ENCODE data around the gene KLF9.

KLF9 gene

DNA sequence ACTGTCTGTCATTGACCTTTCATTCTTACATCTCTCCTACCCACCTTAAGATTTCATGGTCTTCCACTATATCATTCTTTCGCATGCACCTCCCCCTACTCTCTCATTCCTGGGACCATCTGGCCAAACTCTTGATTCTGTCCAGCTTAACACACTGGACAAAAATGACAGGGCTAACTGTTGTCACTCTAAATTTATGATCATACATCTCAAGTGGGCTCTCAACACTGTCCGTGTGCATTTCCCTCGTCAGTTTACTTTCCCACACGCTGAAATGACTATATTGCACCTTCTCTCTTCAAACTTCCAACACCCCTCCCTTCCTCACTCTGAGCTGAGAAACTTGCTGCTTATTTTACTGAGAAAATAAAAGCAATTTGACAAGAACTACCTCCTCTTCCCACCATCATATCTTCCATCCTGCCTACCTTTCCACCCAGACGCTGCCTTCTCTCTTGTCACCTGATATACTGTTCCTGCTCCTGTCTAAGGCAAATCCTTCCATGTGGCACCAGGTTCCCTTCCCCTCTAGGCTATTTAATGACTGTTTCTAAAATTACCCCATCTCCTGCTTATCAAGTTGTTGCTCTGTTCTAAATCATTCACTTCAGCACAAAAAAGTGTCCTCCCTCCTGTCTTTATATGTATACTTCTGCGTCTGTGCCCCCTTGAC, 8.1 kb upstream of the KLF9 start:
- DNase-seq (ENCODE audit: low read depth, low spot score), result no peak

DNA sequence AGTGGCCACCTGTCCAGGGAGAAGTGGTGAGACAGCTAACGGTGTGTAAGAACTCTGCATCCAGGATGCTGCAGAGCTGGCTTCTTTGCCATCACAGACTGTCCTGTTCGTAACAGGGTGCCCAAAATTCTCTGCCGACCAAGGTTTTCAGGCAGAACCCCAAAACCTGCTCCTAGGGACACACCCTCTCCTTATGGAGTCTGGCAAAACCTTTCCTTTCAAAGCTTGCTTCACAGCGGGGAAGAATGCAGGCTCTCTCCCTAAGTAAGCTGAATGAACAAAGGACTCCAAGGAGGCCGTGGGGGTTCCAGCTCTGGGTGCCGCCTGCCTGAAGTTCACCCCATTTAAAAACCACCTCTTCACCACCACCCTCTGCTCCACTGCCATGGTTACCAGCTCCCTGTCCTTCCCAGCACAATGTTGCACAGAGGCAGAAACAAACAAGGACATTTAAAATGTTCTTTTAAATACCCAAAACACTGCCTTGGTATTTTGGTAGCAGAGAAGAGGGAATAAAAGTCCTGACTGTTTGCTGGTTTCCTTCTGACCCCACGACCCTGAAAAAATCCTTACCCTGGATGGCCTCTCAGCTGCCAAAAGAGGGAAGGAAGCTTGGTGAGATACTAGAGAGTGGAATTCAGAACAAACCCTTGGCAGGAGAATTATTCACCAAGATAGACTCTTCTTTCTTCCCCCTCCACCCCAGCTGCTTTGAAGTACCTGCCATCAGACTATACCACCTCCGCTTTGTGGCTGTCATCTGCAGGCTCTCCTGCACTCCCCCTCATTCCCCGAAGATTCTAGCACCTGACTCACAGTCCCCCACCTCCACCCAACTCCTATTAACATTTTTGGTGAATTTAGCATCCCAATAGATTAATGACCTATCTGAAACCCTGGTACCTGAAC, 7.1 kb upstream of the KLF9 start:
- no peak for DNase-seq (ENCODE audit: low read depth, low spot score)

DNA sequence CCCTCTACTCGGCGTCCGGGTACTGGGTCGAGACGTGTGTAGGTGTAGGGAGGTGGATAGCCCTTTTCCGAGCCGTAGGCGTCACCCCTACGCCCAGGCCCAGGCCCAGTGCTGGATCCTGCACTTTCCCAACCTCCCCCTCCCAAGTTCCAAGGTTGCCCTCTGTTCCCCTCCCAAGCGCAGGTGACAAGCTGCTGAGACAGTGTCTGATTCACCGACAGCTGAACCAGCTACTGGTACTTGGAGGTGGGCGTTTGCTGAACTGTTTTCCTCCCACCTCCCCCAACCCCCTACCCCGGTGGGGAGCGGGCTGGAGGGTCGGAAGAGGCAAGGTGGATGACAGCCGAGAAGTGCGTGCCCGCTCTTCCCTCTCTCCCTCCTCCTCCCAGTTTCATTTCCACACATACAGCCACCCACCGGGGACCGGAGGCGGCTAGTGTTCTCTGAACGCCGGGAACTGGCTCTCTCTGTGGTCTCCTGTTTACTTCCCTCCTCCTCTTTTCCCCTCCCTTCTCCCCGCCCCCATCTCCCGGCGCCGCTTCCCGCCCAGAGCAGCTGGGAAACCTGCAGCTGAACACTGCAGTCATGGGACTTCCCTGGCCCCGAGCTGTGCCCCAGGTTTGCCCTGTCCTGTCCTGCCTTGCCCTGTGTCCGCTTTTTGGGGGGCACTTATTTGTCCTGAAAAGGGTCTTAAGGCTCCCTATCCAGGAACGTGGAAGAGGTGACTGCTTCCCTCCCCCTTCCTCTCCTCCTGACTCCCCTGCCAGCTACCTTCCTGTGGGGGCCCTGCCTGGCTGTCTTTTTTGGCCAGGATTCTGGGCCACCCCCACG, 6.2 kb upstream of the KLF9 start:
- no peak for DNase-seq (ENCODE audit: low read depth, low spot score)

DNA sequence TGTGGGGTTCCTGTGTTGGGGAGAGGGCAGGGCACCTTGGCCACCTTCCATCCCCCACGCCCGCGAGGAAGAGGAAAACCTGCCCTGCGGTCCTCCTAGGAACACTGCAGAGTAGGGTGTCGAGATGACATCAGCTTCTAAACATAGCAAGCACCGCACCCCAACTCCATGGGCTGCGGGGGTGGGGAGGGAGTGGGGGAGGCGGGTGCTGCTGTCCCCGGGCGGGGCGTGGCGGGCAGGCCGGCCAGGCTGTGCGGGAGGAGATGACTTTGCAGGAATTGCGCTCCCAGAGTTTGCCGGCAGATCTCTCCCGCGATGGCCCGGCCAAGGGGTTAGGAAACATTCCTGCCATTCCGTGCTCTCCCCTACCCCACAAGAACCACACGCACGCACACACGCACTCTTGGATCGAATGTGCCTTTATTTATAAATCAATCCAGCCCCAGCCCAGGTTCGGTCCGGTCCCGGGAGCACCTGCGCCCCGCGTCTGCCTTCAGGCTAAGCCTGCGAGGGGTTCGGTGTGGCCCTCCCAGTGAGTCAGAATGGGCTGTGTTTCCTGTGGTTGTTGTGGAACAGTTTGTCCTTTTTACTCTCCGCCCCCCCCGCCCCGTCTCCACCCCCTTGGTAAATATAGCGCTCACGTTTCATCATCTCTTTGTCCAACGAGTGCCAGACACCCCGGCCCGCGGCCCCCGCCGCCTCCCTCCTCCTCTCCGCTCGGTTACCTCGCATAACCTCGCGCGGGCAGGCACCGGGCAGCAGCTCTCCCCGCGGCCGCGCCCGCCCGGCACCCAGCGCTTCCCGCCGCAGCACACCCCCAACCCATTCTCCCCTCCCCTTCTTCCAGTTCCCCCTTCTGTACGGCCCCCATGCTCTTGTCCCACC, 5.3 kb upstream of the KLF9 start:
- no peak for DNase-seq (ENCODE audit: low read depth, low spot score)

DNA sequence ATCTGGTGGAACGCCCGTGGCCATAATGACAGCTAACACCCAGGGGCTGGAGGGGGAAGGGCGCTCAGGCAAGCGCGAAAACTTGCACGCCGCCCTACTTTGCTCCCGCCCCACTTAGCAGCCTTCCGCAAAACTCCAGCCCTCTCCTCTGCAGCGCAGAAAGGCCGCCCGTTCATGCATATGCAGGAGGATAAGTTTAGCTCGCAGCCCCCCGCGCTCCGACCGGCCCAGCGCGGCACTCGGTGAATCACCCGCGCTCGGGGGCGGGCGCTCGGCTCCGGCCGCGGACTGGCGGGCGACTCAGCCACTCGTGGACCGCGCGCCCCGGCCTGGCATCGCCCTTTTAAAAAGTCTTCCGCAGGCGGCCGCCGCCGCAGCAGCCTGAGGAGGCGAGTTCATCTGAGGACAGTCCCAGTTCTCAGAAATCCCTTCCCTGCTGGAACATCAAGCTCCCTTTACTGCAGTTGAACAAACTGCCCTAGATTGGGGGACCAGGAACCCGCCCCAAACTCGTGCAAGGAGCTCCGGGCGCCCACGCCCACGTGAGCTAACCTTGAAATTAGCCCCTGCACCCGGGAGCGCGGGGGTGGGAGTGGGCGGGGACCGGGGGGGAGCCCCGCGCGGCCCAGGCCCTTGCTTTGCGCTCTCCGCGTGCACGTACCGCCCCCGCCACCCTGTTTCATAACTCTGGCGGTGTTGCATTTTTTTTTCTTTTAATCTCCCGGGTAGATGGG, 4.5 kb upstream of the KLF9 start:
- DNase-seq (ENCODE audit: low read depth, low spot score), result no peak

DNA sequence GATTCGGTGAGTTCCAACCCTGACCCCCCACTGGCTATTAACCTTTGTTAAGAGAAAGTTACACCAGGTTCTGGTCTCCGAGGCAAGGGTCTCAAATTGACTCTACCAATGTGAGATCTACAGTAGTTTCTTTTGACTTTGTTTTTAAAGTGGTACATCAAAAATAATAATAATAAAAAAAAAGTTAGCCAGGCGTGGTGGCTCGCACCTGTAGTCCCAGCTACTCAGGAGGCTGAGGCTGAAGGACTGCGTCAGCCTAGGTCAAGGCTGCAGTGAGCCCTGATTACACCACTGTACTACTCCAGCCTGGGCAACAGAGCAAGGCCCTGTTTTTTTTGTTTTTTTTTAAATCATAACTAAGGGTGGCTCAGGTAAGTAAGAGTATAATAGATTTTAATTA, 1.0 kb upstream of the KLF9 start:
- DNase-seq (ENCODE audit: low read depth, low spot score), result no peak

DNA sequence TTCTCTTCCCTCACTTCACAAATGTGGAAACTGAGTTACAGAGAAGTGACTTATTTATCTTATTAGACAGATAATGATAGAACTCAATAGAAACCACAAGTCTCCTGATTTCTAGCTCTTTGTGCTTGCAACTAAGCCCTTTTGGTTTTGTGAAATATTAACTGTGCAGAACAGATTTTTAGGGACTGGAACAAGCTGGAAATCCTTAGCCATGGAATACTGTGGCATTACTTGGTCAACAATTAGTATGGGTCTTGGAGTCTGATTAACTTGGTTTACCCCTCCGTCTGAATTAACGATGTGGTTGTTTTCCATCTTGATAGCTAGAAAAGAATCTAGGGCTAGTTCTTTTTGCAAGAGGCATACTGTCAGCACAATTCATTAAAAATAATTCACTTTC, 584 bp upstream of the KLF9 start:
- no peak for DNase-seq (ENCODE audit: low read depth, low spot score)

DNA sequence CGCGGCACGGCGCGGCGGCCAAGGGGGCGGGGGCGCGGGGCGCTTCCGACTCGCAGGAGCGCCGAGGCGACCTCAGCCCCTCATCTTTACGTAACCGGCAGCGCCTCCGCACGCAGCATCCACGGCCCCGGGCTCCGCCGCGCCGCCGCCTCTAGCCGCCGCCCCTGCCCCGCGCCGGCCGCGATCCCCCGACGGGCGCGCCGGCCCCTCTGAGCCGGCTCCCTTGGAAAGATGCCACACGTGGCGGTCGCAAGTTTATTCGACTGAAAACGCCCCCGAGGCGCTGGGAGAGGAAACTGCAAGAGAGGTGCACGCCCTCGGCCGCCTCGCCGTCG, 1.0 kb downstream of the KLF9 start:
- no peak for DNase-seq (ENCODE audit: low read depth, low spot score)

DNA sequence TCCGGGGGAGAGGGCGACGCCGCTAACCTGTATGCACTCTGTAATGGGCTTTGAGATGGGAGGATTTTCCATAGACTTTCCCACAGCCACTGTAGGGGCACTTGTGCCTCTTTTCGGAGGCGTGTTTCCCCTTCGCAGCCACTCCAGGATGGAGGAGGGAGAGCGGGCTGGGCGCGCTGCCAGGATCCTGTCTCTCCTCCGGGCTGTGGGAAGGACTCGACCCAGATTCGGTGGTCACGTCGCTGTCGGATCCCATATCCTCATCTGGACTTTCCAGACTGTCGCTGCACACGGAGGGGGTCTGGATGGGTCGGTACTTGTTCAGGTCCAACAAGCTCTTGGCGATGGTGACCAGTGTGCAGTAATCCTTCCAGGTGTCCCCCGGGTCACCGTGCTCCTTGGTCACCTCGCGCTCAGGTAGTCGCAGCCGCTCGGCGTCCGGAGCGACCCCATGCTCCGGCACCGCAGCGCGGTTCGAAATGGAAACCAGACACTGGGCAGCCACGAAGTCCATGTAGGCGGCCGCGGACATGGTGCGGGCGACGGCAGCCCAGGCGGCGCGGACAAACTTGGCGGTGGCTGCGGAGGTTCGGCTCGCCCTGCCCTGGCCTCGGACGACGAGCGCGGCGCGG, 1.5 kb downstream of the KLF9 start:
- DNase-seq (ENCODE audit: low read depth, low spot score), result no peak

DNA sequence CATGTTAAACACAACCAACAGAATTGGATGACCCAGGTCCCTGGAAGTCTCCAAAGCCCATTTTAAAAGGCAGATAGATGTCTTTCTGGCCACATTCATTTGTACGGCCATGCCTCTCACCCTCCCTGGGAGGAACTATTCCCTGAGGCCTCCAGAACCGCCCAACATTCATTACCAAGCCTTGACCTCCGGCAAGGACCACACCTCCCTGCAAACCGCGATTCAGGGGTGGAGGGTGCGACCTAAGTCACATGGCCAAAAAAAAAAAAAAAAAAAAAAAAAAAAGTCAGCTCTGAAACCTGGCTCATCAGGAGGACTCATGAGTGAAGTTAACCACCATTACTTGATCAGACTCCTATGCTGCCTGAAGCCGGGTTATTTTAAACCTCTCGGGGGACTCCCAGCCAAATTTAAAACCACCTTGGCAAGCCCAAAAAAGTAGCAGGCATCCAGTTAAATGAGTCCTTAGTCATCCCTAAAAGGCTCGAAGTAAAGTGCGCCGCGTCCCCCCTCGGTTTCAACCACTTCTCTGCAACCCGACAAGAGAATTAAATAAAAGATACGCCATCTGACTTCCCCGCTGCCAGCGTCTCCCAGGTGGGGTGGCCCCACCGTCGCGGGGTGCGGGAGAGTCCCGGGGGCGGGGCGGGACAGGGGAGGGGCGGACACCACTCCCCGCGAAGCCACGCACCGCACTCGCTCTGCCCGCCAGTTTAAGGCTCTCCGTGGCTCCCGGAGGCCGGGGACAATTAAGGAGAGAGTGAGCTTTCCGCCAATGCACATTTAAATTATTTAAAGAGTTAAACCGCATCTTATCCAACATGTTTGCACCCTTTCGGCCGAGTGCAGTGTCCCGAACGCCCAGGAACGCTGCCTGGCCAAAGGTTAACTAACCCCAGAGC, 2.3 kb downstream of the KLF9 start:
- DNase-seq (ENCODE audit: low read depth, low spot score), result no peak

DNA sequence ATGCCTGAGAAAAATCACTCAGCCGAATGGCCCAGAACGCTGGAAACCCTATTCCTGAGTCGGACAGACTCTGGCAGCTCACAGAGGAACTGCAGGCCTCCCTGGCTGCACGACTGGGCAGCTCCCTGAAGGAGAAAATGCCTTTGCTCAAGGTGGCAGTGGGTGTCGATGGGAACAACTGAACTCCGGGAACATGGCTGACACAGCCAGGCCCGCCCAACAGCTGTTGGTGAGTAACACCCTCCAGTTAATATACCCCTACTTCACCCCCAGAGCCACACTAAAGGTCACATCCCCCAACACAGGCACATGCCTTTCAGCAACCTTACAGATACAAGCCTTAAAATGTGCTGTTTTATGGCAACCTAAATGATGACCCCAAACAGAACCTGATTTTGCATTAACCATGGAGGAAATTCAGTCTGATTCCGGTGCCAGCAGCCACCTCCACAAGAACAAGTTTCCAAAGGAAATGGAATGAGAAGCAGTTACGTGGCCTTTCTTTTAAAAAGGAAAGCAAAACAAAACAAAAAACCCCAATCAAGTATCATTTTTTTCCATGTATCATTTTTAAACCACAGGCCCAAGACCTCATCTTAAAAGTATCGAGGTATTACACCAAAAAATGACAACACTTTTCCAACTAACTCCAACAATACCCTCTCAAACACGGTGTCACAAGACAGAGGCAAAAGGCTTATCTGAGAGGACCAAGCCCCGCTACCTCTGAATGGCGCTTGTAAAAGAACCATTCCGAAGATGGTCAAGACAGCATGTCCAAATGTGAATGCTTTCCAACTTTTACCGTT, 3.1 kb downstream of the KLF9 start:
- DNase-seq (ENCODE audit: low read depth, low spot score), result no peak

DNA sequence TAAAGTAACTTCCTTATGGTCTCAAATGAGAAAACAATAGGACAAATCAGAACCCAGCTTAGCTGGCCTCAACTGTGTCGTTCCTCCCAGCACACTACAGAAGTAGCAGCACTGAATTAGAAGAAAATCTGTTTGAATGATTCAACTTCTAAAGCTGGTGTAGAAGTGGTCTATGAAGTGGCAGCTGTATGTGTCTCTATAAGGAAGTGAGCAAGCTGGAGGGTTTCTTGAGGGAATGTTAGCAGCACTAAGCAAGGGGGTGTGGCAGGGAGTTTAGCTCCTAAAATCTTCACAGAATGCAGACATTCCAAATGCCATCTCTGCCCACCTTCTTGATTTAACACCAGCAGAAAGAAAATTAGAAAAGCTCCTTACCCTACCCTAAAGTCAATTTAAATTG, 4.1 kb downstream of the KLF9 start:
- no peak for DNase-seq (ENCODE audit: low read depth, low spot score)

DNA sequence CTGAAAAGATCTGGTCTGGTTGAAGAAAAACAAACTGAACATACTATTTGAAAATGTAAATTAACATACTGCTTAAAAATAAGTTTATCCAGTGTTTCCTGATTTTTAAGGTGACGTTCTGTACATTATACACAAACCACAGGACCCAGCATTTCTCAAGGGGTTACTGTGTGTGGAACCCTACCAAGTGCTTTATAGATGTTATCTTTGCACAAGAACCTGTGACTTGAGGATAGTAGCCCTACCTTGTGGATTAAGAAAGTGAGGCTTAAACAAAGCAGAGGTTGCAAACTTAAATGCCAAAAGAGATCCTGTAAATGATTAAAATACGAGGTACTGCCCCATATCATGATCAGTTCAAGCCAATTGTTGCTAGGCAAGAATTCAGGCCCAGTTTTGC, 4.7 kb downstream of the KLF9 start:
- no peak for DNase-seq (ENCODE audit: low read depth, low spot score)

DNA sequence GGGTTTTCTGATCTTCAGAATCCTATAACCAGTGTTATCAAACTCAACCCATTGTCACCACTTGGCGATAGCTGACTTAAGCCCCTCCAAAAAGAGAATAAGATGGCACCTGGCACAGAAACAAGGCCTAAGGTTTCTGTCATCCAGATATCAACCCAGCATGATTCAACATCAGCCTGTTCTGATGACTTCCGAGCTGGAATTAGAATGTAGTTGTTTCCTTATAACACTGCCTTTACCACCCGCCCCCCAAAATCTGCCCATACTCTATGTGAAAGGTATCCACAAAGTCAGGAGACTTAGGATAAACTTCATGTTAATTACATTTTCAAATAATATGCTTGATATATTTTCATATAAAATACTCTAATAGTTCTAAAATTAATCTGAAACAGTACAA, 5.2 kb downstream of the KLF9 start:
- DNase-seq (ENCODE audit: low read depth, low spot score), result no peak

DNA sequence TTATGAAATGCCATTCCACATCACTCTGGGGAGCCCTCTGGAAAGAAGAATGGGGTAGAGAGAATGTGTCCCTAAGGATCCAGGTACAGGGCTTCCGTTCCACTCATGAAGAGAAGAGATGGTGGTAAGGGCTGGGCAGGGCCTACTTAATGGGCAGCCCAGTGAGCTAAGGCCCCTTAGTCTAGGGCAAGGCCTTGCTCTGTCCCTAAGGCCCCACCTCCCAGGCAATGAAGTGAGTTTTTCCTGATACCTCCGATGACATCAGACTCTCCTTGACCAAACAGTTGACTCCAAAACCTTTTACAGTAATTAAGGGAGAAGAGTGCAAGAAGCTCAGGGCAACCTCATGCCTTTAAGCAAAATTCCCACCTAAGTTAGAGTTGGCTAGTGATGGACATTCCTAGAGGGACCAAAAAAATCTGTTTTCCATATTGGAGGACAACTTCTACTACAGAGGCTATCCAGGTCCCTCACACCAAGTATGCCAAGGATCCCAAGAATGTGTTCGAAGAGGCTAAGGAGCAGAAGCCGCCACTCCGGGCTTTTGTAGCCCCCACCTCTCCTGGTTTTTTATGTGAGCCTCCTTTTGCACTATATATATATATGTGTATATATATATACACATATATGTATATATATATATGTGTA, 5.9 kb downstream of the KLF9 start:
- no peak for DNase-seq (ENCODE audit: low read depth, low spot score)

DNA sequence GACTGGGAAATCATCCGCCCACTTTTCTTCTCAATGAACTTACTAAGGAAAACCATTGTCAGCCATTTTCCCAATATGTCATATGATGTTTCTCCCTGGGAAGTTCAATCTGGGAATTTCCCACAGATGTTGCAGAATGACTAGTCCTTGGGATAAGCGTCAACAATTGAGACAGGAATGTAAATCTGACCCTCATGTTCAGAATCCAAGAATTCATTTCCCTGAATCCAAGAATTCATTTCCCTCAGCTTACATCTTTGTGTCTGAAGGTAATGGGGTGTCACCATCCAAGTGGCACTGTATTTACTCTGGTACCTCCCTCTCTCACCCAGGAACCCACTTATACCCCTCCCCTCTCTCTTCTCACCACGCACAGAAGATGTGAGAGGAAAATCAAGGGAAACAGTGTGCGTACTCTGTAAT, 7.4 kb downstream of the KLF9 start:
- DNase-seq (ENCODE audit: low read depth, low spot score), result no peak

DNA sequence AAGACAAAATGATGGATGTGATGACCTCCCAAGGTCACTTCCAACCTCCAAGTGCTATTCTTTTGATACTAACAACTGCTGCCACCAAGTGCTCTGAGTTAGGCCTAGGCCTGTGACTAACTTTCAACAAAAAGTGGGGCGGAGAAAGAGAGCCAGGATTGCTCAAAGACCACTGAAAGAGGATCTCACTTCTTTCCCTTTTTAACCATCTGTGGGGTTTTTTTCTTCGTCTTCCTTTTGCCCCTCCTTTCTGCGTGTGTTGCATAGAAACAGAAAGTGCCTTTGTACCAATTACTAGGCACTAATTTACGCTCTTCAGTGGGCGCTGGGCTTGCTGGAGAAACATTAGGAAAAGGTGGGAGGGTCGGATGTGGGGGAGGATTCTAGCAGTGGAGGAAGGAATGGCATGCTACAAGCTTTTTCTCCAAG, 8.0 kb downstream of the KLF9 start:
- DNase-seq (ENCODE audit: low read depth, low spot score), result no peak

Measured in iPS DF 19.7 (cell line).